ENCODE measurements around the gene CDK8. TPM values are rescaled to one million over a fixed set of nuclear protein-coding genes. Genes with fewer than 3 reads are reported as not detected.

Gene CDK8
- total RNA-seq, 3 donors from 2014 or later (not counting 1 experiment from before 2014, with no cell fraction given), result 10.0 to 13.1 (median 10.9) TPM

GRCh38 chr13:26326562-26326961 lies 72.6 kb downstream of the CDK8 start:
- no peaks in the 10 kb centered on the region for H3K9me3 ChIP-seq (ENCODE audit: control insufficient read depth, insufficient read depth, low read length)
- peaks cover 67 to 79% of the 10 kb centered on the region in 2 donors for H3K4me1 Mint-ChIP-seq
- no peak for ATAC-seq
- no peaks in the 10 kb centered on the region for H3K36me3 ChIP-seq (ENCODE audit: control insufficient read depth, insufficient read depth, low read length)
- peaks cover 0 to 2% of the 10 kb centered on the region in 2 donors for H3K9me3 Mint-ChIP-seq
- 90% methylated on average over 2 of the region's 2 CpGs for WGBS (ENCODE audit: insufficient coverage)
- no peak overlapping the region for H3K27ac ChIP-seq (ENCODE audit: low read length)
- H3K27me3 Mint-ChIP-seq (ENCODE audit: low read depth in 2 of 2), result no peaks in the 10 kb centered on the region
- H3K36me3 Mint-ChIP-seq, result no peaks in the 10 kb centered on the region
- TF ChIP-seq CTCF (IDR thresholded peaks at IDR 0.05), result no peak
- intact Hi-C loops (cut with micrococcal nuclease), result no loop called here
- no peak overlapping the region for H3K4me3 ChIP-seq (ENCODE audit: low read length)
- no peak overlapping the region for H3K4me3 Mint-ChIP-seq
- DNase-seq, result no peak
- H3K4me1 ChIP-seq (ENCODE audit: control insufficient read depth, insufficient read depth, low read length), result no peaks in the 10 kb centered on the region
- H3K27me3 ChIP-seq (ENCODE audit: control insufficient read depth, insufficient read depth, low read length), result no peaks in the 10 kb centered on the region
- peak overlapping the region in 1 of 2 donors; percentile 51 for H3K27ac Mint-ChIP-seq

- Mint-ChIP-seq H3K27ac (no peak overlapping the region), H3K4me3 (no peak overlapping the region), H3K27me3 (ENCODE audit: low read depth in 2 of 2) (no peaks in the 10 kb centered on the region), H3K36me3 (no peaks in the 10 kb centered on the region), H3K4me1 (peaks cover 61 to 72% of the 10 kb centered on the region in 2 donors), H3K9me3 (peaks cover 0 to 2% of the 10 kb centered on the region in 2 donors)
- no peak for ATAC-seq
- Histone ChIP-seq H3K36me3 (ENCODE audit: control insufficient read depth, insufficient read depth, low read length) (no peaks in the 10 kb centered on the region), H3K27me3 (ENCODE audit: control insufficient read depth, insufficient read depth, low read length) (no peaks in the 10 kb centered on the region), H3K9me3 (ENCODE audit: control insufficient read depth, insufficient read depth, low read length) (no peaks in the 10 kb centered on the region), H3K4me3 (ENCODE audit: low read length) (no peak overlapping the region), H3K27ac (ENCODE audit: low read length) (no peak overlapping the region), H3K4me1 (ENCODE audit: control insufficient read depth, insufficient read depth, low read length) (no peaks in the 10 kb centered on the region)
- 25% methylated on average over 1 of the region's 1 CpG for WGBS (ENCODE audit: insufficient coverage)
- intact Hi-C loops (cut with micrococcal nuclease), result no loop called here
- no peak for DNase-seq
- TF ChIP-seq CTCF (IDR thresholded peaks at IDR 0.05), result no peak
These were observed 74.2 kb downstream of the CDK8 start for GRCh38 chr13:26327940-26328725.

GRCh38 chr13:26335158-26335557 lies 81.2 kb downstream of the CDK8 start:
- Mint-ChIP-seq H3K4me1 (peaks cover 19 to 39% of the 10 kb centered on the region in 2 donors), H3K27me3 (ENCODE audit: low read depth in 2 of 2) (no peaks in the 10 kb centered on the region), H3K27ac (no peak overlapping the region), H3K9me3 (no peaks in the 10 kb centered on the region), H3K36me3 (no peaks in the 10 kb centered on the region), H3K4me3 (no peak overlapping the region)
- DNase-seq (no peak), ATAC-seq (no peak)
- Histone ChIP-seq H3K27me3 (ENCODE audit: control insufficient read depth, insufficient read depth, low read length) (no peaks in the 10 kb centered on the region), H3K4me1 (ENCODE audit: control insufficient read depth, insufficient read depth, low read length) (no peaks in the 10 kb centered on the region), H3K36me3 (ENCODE audit: control insufficient read depth, insufficient read depth, low read length) (no peaks in the 10 kb centered on the region), H3K4me3 (ENCODE audit: low read length) (no peak overlapping the region), H3K27ac (ENCODE audit: low read length) (no peak overlapping the region), H3K9me3 (ENCODE audit: control insufficient read depth, insufficient read depth, low read length) (no peaks in the 10 kb centered on the region)
- intact Hi-C loops (cut with micrococcal nuclease), result no loop called here
- WGBS (ENCODE audit: insufficient coverage), result 98% methylated on average over 5 of the region's 5 CpGs
- TF ChIP-seq CTCF (IDR thresholded peaks at IDR 0.05), result no peak

- H3K4me3 ChIP-seq (ENCODE audit: low read length), result no peak overlapping the region
- Mint-ChIP-seq H3K36me3 (no peaks in the 10 kb centered on the region), H3K9me3 (no peaks in the 10 kb centered on the region), H3K27ac (no peak overlapping the region), H3K4me1 (peaks cover 5 to 16% of the 10 kb centered on the region in 2 donors), H3K4me3 (no peak overlapping the region), H3K27me3 (ENCODE audit: low read depth in 2 of 2) (no peaks in the 10 kb centered on the region)
- no peak overlapping the region for H3K27ac ChIP-seq (ENCODE audit: low read length)
- intact Hi-C loops (cut with micrococcal nuclease), result no loop called here
- no peaks in the 10 kb centered on the region for H3K9me3 ChIP-seq (ENCODE audit: control insufficient read depth, insufficient read depth, low read length)
- H3K27me3 ChIP-seq (ENCODE audit: control insufficient read depth, insufficient read depth, low read length), result no peaks in the 10 kb centered on the region
- TF ChIP-seq CTCF (IDR thresholded peaks at IDR 0.05), result no peak
- H3K36me3 ChIP-seq (ENCODE audit: control insufficient read depth, insufficient read depth, low read length), result no peaks in the 10 kb centered on the region
- DNase-seq, result no peak
- no peaks in the 10 kb centered on the region for H3K4me1 ChIP-seq (ENCODE audit: control insufficient read depth, insufficient read depth, low read length)
- no peak for ATAC-seq
- WGBS (ENCODE audit: insufficient coverage), result 100% methylated on average over 2 of the region's 2 CpGs
These were observed 86.9 kb downstream of the CDK8 start for GRCh38 chr13:26340807-26341206.
